Spleen (tissue), 7 donors: Measurements from ENCODE around the gene YKT6.

ENCODE experiments used
- CTCF ChIP-seq, 11 experiments: fragments of 200-600 bp in 7 of 11; fragments of 450-650 bp in 4 of 11; sonication (generic) in 4 of 11; IDR thresholded peaks in 8 of 11; conservative IDR thresholded peaks in 3 of 11; 1 replicate in 7 of 11; 2 replicates in 4 of 11; pipeline versions ENCODE4 v1.4.0 to v1.8.0; 2016 to 2021; ENCODE audit warnings: antibody characterized with exemption in 11 of 11, inconsistent platforms in 4 of 11, mild to moderate bottlenecking in 1 of 11
- POLR2A ChIP-seq, 3 donors: fragments of 450-650 bp; IDR thresholded peaks; one replicate each; pipeline ENCODE4 v1.5.1; 2017; ENCODE audit warnings: antibody characterized with exemption in 3 of 3, mild to moderate bottlenecking in 1 of 3
- POLR2AphosphoS5 ChIP-seq, 3 donors: sonication (generic); formaldehyde crosslinking; IDR thresholded peaks; one replicate each; pipeline ENCODE4 v1.5.1; 2017; ENCODE audit warnings: antibody characterized with exemption in 3 of 3
- donor health status: DM: no; HTN: no; CAD: no; lungs with moderate emphysema.
- donor health status: DM: no; HTN: no; CAD: no.
- donor health status: DM: no; HTN: no; CAD: no.

GRCh38 chr7:44261240-44261639 is 60.5 kb downstream of the YKT6 start:
- TF ChIP-seq CTCF (IDR thresholded peaks at IDR 0.05 in 8 of 11, conservative IDR thresholded peaks at IDR 0.05 in 3 of 11) (no peak), POLR2A (IDR thresholded peaks at IDR 0.05) (no peak), POLR2AphosphoS5 (IDR thresholded peaks at IDR 0.05) (no peak)
